Liver (tissue), 9 donors: Measurements from ENCODE around the gene AKR1B15. TPM values are rescaled to one million over a fixed set of nuclear protein-coding genes. Genes with fewer than 3 reads are reported as not detected.
"Not testable (repeated sequence)": the region's sequence is repeated elsewhere in the genome, so short reads cannot be mapped to it uniquely, and the experiment has no call there.

ENCODE experiments used
- DNase-seq: peaks from one replicate; pipeline ENCODE4 v3.0.0-alpha.2; 2017; ENCODE audit warnings: low spot score
- H3K27ac ChIP-seq, 2 donors: one replicate each; pipeline ENCODE4 v1.7.0; 2013; ENCODE audit warnings: inconsistent platforms in 2 of 2, low read length in 2 of 2, control low read depth in 1 of 2, low read depth in 1 of 2, mild to moderate bottlenecking in 1 of 2
- H3K27me3 ChIP-seq, 4 donors: one replicate each; pipeline versions ENCODE4 v1.6.1 to v1.7.0; 2013; ENCODE audit warnings: low read length in 3 of 4, inconsistent platforms in 1 of 4, mild to moderate bottlenecking in 1 of 4, moderate library complexity in 1 of 4; ENCODE audit not compliant: control insufficient read depth in 4 of 4, insufficient read depth in 4 of 4
- H3K36me3 ChIP-seq, 4 donors: one replicate each; pipeline versions ENCODE4 v1.6.1 to v1.7.0; 2013; ENCODE audit warnings: low read length in 3 of 4, mild to moderate bottlenecking in 3 of 4, low read depth in 1 of 4, moderate library complexity in 1 of 4; ENCODE audit not compliant: control insufficient read depth in 4 of 4, insufficient read depth in 3 of 4
- H3K4me1 ChIP-seq, 4 donors: one replicate each; pipeline versions ENCODE4 v1.6.1 to v1.7.0; 2013; ENCODE audit warnings: low read length in 3 of 4, mild to moderate bottlenecking in 3 of 4, moderate library complexity in 1 of 4; ENCODE audit not compliant: control insufficient read depth in 4 of 4, insufficient read depth in 4 of 4
- H3K4me3 ChIP-seq, 3 donors: one replicate each; pipeline versions ENCODE4 v1.6.1 to v1.7.0; 2013; ENCODE audit warnings: low read length in 3 of 3, control low read depth in 1 of 3, low read depth in 1 of 3, mild to moderate bottlenecking in 1 of 3
- H3K9ac ChIP-seq, 2 donors: one replicate each; pipeline ENCODE4 v1.7.0; 2013; ENCODE audit warnings: low read length in 2 of 2, mild to moderate bottlenecking in 2 of 2, moderate library complexity in 2 of 2, control low read depth in 1 of 2, low read depth in 1 of 2
- H3K9me3 ChIP-seq, 4 donors: one replicate each; pipeline versions ENCODE4 v1.6.1 to v1.7.0; 2013; ENCODE audit warnings: low read length in 3 of 4; ENCODE audit not compliant: control insufficient read depth in 4 of 4
- ATF3 ChIP-seq: IDR thresholded peaks from 2 replicates; pipeline ENCODE4 v1.6.1; 2016; ENCODE audit warnings: antibody characterized with exemption
- CTCF ChIP-seq: fragments of 150-350 bp; IDR thresholded peaks from 2 replicates; pipeline ENCODE4 v1.5.1; 2017; ENCODE audit warnings: improper control_type of control experiment, low read depth, low read length; ENCODE audit not compliant: missing input control
- EGR1 ChIP-seq, 2 donors: IDR thresholded peaks; 2 replicates each; pipeline ENCODE4 v1.6.1; 2016 to 2018; ENCODE audit warnings: antibody characterized with exemption in 2 of 2, low read depth in 2 of 2
- FOXA1 ChIP-seq: IDR thresholded peaks from 2 replicates; pipeline ENCODE4 v1.6.1; 2016; ENCODE audit warnings: antibody characterized with exemption
- FOXA2 ChIP-seq: IDR thresholded peaks from 2 replicates; pipeline ENCODE4 v1.6.1; 2016; ENCODE audit warnings: antibody characterized with exemption
- GABPA ChIP-seq, 2 donors: IDR thresholded peaks in 1 of 2; conservative IDR thresholded peaks in 1 of 2; 2 replicates each; pipeline ENCODE4 v1.6.1; 2016; ENCODE audit warnings: antibody characterized with exemption in 2 of 2, mild to moderate bottlenecking in 1 of 2, moderate library complexity in 1 of 2
- HNF4A ChIP-seq, 2 donors: conservative IDR thresholded peaks; 2 replicates each; pipeline ENCODE4 v1.6.1; 2016; ENCODE audit warnings: antibody characterized with exemption in 2 of 2, mild to moderate bottlenecking in 2 of 2
- HNF4G ChIP-seq: IDR thresholded peaks from 2 replicates; pipeline ENCODE4 v1.6.1; 2016; ENCODE audit warnings: antibody characterized with exemption
- JUND ChIP-seq, 2 donors: IDR thresholded peaks; 2 replicates each; pipeline ENCODE4 v1.6.1; 2016; ENCODE audit warnings: antibody characterized with exemption in 2 of 2
- MAX ChIP-seq: IDR thresholded peaks from 2 replicates; pipeline ENCODE4 v1.6.1; 2016; ENCODE audit warnings: antibody characterized with exemption
- NR2F2 ChIP-seq: IDR thresholded peaks from 2 replicates; pipeline ENCODE4 v1.6.1; 2016; ENCODE audit warnings: antibody characterized with exemption
- RAD21 ChIP-seq, 2 donors: IDR thresholded peaks; 2 replicates each; pipeline ENCODE4 v1.6.1; 2016; ENCODE audit warnings: antibody characterized with exemption in 2 of 2, mild to moderate bottlenecking in 2 of 2
- REST ChIP-seq: IDR thresholded peaks from 2 replicates; pipeline ENCODE4 v1.6.1; 2016; ENCODE audit warnings: antibody characterized with exemption, mild to moderate bottlenecking
- RXRA ChIP-seq, 2 donors: IDR thresholded peaks; 2 replicates each; pipeline ENCODE4 v1.6.1; 2017 to 2018; ENCODE audit warnings: antibody characterized with exemption in 2 of 2, mild to moderate bottlenecking in 1 of 2
- SP1 ChIP-seq: IDR thresholded peaks from 2 replicates; pipeline ENCODE4 v1.6.1; 2018; ENCODE audit warnings: antibody characterized with exemption, mild to moderate bottlenecking
- TAF1 ChIP-seq: conservative IDR thresholded peaks from 2 replicates; pipeline ENCODE4 v1.6.1; 2016; ENCODE audit warnings: antibody characterized with exemption, mild to moderate bottlenecking
- YY1 ChIP-seq: IDR thresholded peaks from 2 replicates; pipeline ENCODE4 v1.6.1; 2016; ENCODE audit warnings: antibody characterized with exemption, mild to moderate bottlenecking
- ZBTB33 ChIP-seq: IDR thresholded peaks from 2 replicates; pipeline ENCODE4 v1.6.1; 2016; ENCODE audit warnings: antibody characterized with exemption
- whole genome bisulfite sequencing: extraction: QIAGEN DNeasy Blood & Tissue Kit; methylation state at CpG from one replicate; pipeline ENCODE4 v1.1.7; 2013; 5-methylcytosine and 5-hydroxymethylcytosine counted together
- polyA plus RNA-seq, 2 donors: library from polyadenylated mRNA; stranded (reverse) in 1 of 2; unstranded in 1 of 2; fragments of 200-250 nt in 1 of 2; fragments of >200 nt in 1 of 2; fragmentation: Nextera tagmentation in 1 of 2; extraction: Ambion mirVana in 1 of 2; gene quantifications; one replicate each; pipeline versions ENCODE4 v1.2.1 to v1.2.3, GENCODE V29; 2013 to 2015
- total RNA-seq, 2 donors: library from RNA; depleted of rRNA; stranded (reverse); fragments of >200 nt; gene quantifications; one replicate each; pipeline ENCODE4 v1.2.3, GENCODE V29; 2014
- donor health status: healthy.
- donor health status: healthy.
- donor health status: healthy.
- donor health status: healthy.
- donor health status: healthy.

The AKR1B15 gene
- total and polyA plus RNA-seq, 4 donors: 0.12 TPM; not detected in 3

GRCh38 chr7:134567368-134567767 is 18.5 kb downstream of the AKR1B15 start:
- Histone ChIP-seq H3K9me3 (peaks cover 0 to 4% (median 0%) of the 10 kb centered on the region in 4 donors), H3K4me1 (no peaks in the 10 kb centered on the region), H3K4me3 (no peak overlapping the region), H3K9ac (no peak overlapping the region), H3K27ac (no peak overlapping the region), H3K27me3 (no peaks in the 10 kb centered on the region), H3K36me3 (no peaks in the 10 kb centered on the region)
- no peak for DNase-seq
- WGBS: 73% methylated on average over 3 of the region's 3 CpGs
- TF ChIP-seq REST: no peak
- no peak for TF ChIP-seq RXRA (IDR thresholded peaks at IDR 0.05)
- no peak for TF ChIP-seq MAX
- TF ChIP-seq NR2F2: no peak
- TF ChIP-seq JUND (IDR thresholded peaks at IDR 0.05): no peak
- no peak for TF ChIP-seq HNF4A (conservative IDR thresholded peaks at IDR 0.05)
- no peak for TF ChIP-seq ATF3
- no peak for TF ChIP-seq TAF1
- TF ChIP-seq EGR1 (IDR thresholded peaks at IDR 0.05; ENCODE audit: low read depth in 2 of 2): no peak
- no peak for TF ChIP-seq GABPA (IDR thresholded peaks at IDR 0.05 in 1 of 2, conservative IDR thresholded peaks at IDR 0.05 in 1 of 2)
- no peak for TF ChIP-seq FOXA1
- no peak for TF ChIP-seq CTCF
- no peak for TF ChIP-seq HNF4G
- no peak for TF ChIP-seq RAD21 (IDR thresholded peaks at IDR 0.05)
- TF ChIP-seq SP1: no peak
- no peak for TF ChIP-seq ZBTB33
- TF ChIP-seq FOXA2: no peak
- TF ChIP-seq YY1: no peak

GRCh38 chr7:134569962-134570361 is 21.1 kb downstream of the AKR1B15 start:
- H3K9me3 ChIP-seq, H3K27me3 ChIP-seq, H3K4me3 ChIP-seq, H3K27ac ChIP-seq, DNase-seq, H3K36me3 ChIP-seq, H3K9ac ChIP-seq, H3K4me1 ChIP-seq: not testable (repeated sequence)
- 89% methylated on average over 9 of the region's 9 CpGs for WGBS
